Osteoblast (primary cell): Measurements from ENCODE around the gene MPV17L2. TPM values are rescaled to one million over a fixed set of nuclear protein-coding genes. Genes with fewer than 3 reads are reported as not detected.
A peak's percentile ranks its signal among the peaks of the same experiment; 100 is the strongest.

ENCODE experiments used
- DNase-seq: peaks from one replicate; pipeline ENCODE4 v3.0.0; 2011; ENCODE audit warnings: low spot score, mixed read lengths; ENCODE audit not compliant: insufficient read length; ENCODE audit errors: missing footprints
- H2AFZ ChIP-seq: 2 replicates; pipeline ENCODE4 v1.6.0; 2011; ENCODE audit warnings: mild to moderate bottlenecking, low read length
- H3K27ac ChIP-seq: 2 replicates; pipeline ENCODE4 v1.5.1; 2011; ENCODE audit warnings: mild to moderate bottlenecking, low read depth, low read length, moderate library complexity
- H3K27me3 ChIP-seq: 2 replicates; pipeline ENCODE4 v1.6.0; 2012; ENCODE audit warnings: mild to moderate bottlenecking, control low read depth, inconsistent platforms, low read length, moderate library complexity; ENCODE audit not compliant: insufficient read depth
- H3K36me3 ChIP-seq: 2 replicates; pipeline ENCODE4 v1.5.1; 2011; ENCODE audit warnings: mild to moderate bottlenecking, low read length, control low read depth, moderate library complexity; ENCODE audit not compliant: insufficient read depth
- H3K4me1 ChIP-seq: 2 replicates; pipeline ENCODE4 v1.5.1; 2011; ENCODE audit warnings: mild to moderate bottlenecking, low read length, control low read depth, moderate library complexity; ENCODE audit not compliant: insufficient read depth
- H3K4me2 ChIP-seq: 2 replicates; pipeline ENCODE4 v1.6.0; 2011; ENCODE audit warnings: mild to moderate bottlenecking, low read length; ENCODE audit not compliant: insufficient read depth
- H3K4me3 ChIP-seq: fragments of 200-600 bp; sonication (generic); 3 replicates; pipeline ENCODE4 v1.5.1; 2012; ENCODE audit warnings: mild to moderate bottlenecking, low read length, inconsistent platforms; ENCODE audit not compliant: insufficient read depth
- H3K79me2 ChIP-seq: 2 replicates; pipeline ENCODE4 v1.6.0; 2012; ENCODE audit warnings: mild to moderate bottlenecking, low read length, control low read depth, inconsistent platforms; ENCODE audit not compliant: insufficient read depth
- H3K9me3 ChIP-seq: 2 replicates; pipeline ENCODE4 v1.5.1; 2011; ENCODE audit warnings: low read depth, low read length, control low read depth
- H4K20me1 ChIP-seq: 2 replicates; pipeline ENCODE4 v1.6.0; 2012; ENCODE audit warnings: mild to moderate bottlenecking, low read length, control low read depth; ENCODE audit not compliant: insufficient read depth
- CTCF ChIP-seq: IDR thresholded peaks from 2 replicates; pipeline ENCODE4 v1.5.1; 2011; ENCODE audit warnings: mild to moderate bottlenecking, low read depth, low read length, moderate library complexity; ENCODE audit errors: extremely low read depth
- total RNA-seq: library from RNA; depleted of rRNA; stranded (reverse); fragments of >200 nt; gene quantifications from 2 replicates; pipeline ENCODE4 v1.2.3, GENCODE V29; 2012

The MPV17L2 gene
- total RNA-seq, 1 donor: 8.3 TPM

- peaks cover 9% of the 10 kb centered on the region for H4K20me1 ChIP-seq
- H3K9me3 ChIP-seq: no peaks in the 10 kb centered on the region
- H3K4me1 ChIP-seq: peaks cover 15% of the 10 kb centered on the region
- peak overlapping the region; percentile 49 for H3K4me3 ChIP-seq
- peak; percentile 93 for DNase-seq
- peaks cover 13% of the 10 kb centered on the region for H3K79me2 ChIP-seq
- H2AFZ ChIP-seq: no peak overlapping the region
- H3K36me3 ChIP-seq: peaks cover 32% of the 10 kb centered on the region
- H3K27me3 ChIP-seq: no peaks in the 10 kb centered on the region
- peak overlapping the region; percentile 12 for H3K27ac ChIP-seq
- TF ChIP-seq CTCF: no peak
- peak overlapping the region; percentile 55 for H3K4me2 ChIP-seq
Observed at GRCh38 chr19:18160493-18160970, 32.5 kb upstream of the MPV17L2 start.

- Histone ChIP-seq H2AFZ (peak overlapping the region; percentile 54), H3K9me3 (no peaks in the 10 kb centered on the region), H3K27ac (peak overlapping the region; percentile 12), H3K27me3 (no peaks in the 10 kb centered on the region), H3K4me2 (peak overlapping the region; percentile 88), H3K4me1 (peaks cover 15% of the 10 kb centered on the region), H3K79me2 (peaks cover 10% of the 10 kb centered on the region), H3K4me3 (peak overlapping the region; percentile 56), H4K20me1 (peaks cover 9% of the 10 kb centered on the region), H3K36me3 (peaks cover 33% of the 10 kb centered on the region)
- peak; percentile 10 for TF ChIP-seq CTCF
- peak; percentile 100 for DNase-seq
Observed at GRCh38 chr19:18160971-18161635, 31.9 kb upstream of the MPV17L2 start.

- no peaks in the 10 kb centered on the region for H3K27me3 ChIP-seq
- H3K9me3 ChIP-seq: no peaks in the 10 kb centered on the region
- DNase-seq: no peak
- TF ChIP-seq CTCF: no peak
- H3K27ac ChIP-seq: no peak overlapping the region
- H3K36me3 ChIP-seq: peaks cover 33% of the 10 kb centered on the region
- H4K20me1 ChIP-seq: peaks cover 4% of the 10 kb centered on the region
- H2AFZ ChIP-seq: peak overlapping the region; percentile 54
- H3K79me2 ChIP-seq: peaks cover 5% of the 10 kb centered on the region
- peaks cover 15% of the 10 kb centered on the region for H3K4me1 ChIP-seq
- H3K4me3 ChIP-seq: peak overlapping the region; percentile 56
- peak overlapping the region; percentile 88 for H3K4me2 ChIP-seq
Observed at GRCh38 chr19:18161636-18162002, 31.4 kb upstream of the MPV17L2 start.

- Histone ChIP-seq H3K9me3 (no peaks in the 10 kb centered on the region), H3K4me1 (peaks cover 10% of the 10 kb centered on the region), H3K36me3 (peaks cover 52% of the 10 kb centered on the region), H3K79me2 (no peaks in the 10 kb centered on the region), H3K27ac (no peak overlapping the region), H4K20me1 (peaks cover 4% of the 10 kb centered on the region), H3K27me3 (no peaks in the 10 kb centered on the region), H2AFZ (no peak overlapping the region), H3K4me3 (no peak overlapping the region), H3K4me2 (no peak overlapping the region)
- peak; percentile 44 for DNase-seq
- no peak for TF ChIP-seq CTCF
Observed at GRCh38 chr19:18164072-18164471, 28.9 kb upstream of the MPV17L2 start.
